ENCODE results near the gene ERGIC1.
"Not testable (repeated sequence)": the region's sequence is repeated elsewhere in the genome, so short reads cannot be mapped to it uniquely, and the experiment has no call there.

ERGIC1 gene

DNA sequence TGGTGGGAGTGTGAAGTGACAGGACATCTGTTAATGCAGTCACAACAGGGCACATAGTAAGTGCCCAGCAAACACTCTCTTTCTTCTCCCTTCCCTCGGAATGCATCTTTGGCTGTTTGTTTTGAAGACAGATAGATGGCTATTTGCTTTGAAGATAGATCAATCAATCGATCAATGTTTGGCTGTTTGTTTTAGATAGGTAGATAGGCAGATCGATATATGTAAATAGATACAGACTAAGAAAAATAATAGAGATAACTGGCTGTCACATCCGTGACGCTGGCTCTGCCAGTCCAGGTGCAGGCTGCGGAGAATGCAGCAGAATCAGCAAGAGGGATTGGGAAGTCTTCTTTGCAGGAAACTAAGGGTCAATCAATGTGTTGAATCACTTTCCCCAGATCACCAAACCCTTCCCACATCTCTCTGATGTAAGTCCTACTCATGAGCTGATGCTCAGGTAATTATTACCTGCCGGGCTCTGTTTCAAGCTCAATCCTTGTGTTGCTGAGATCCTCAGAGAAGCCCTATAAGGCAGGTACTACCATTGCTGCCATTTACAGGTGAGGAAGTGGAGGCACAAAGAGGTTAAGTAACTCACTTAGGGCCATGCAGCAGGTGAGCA, 60.8 kb downstream of the ERGIC1 start:
- no peak for DNase-seq
- Mint-ChIP-seq H3K4me1 (peaks cover 27% of the 10 kb centered on the region), H3K9me3 (no peaks in the 10 kb centered on the region), H3K27me3 (ENCODE audit: low read depth, poor library complexity) (no peaks in the 10 kb centered on the region), H3K4me3 (no peak overlapping the region), H3K36me3 (ENCODE audit: low read depth) (peaks cover 19% of the 10 kb centered on the region), H3K27ac (no peak overlapping the region)
- TF ChIP-seq, protein P1, sequence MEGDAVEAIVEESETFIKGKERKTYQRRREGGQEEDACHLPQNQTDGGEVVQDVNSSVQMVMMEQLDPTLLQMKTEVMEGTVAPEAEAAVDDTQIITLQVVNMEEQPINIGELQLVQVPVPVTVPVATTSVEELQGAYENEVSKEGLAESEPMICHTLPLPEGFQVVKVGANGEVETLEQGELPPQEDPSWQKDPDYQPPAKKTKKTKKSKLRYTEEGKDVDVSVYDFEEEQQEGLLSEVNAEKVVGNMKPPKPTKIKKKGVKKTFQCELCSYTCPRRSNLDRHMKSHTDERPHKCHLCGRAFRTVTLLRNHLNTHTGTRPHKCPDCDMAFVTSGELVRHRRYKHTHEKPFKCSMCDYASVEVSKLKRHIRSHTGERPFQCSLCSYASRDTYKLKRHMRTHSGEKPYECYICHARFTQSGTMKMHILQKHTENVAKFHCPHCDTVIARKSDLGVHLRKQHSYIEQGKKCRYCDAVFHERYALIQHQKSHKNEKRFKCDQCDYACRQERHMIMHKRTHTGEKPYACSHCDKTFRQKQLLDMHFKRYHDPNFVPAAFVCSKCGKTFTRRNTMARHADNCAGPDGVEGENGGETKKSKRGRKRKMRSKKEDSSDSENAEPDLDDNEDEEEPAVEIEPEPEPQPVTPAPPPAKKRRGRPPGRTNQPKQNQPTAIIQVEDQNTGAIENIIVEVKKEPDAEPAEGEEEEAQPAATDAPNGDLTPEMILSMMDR (IDR thresholded peaks at IDR 0.05) = no peak

DNA sequence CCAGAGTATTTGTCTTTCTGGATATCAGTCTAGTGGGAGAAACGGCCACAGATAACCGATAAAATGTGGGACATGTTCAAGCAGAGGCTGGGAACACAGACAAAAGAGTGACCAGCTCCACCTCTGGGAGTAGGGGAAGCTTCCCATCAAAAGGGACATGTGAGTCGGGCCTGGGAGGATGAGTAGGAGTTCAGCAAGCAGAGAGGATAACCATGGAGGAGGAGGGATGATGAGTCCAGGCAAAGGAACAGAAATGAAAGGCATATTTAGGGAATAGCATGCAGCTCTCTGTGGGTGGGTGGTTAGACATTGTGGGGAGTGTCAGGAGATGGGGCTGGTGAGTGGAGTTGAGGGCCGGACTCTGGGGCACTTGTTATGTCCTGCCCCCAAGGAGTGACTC, 61.5 kb downstream of the ERGIC1 start:
- Mint-ChIP-seq H3K4me1 (peaks cover 30% of the 10 kb centered on the region), H3K36me3 (ENCODE audit: low read depth) (peaks cover 22% of the 10 kb centered on the region), H3K27ac (peak overlapping the region; percentile 91), H3K4me3 (no peak overlapping the region), H3K27me3 (ENCODE audit: low read depth, poor library complexity) (no peaks in the 10 kb centered on the region), H3K9me3 (no peaks in the 10 kb centered on the region)
- TF ChIP-seq, protein P1 (IDR thresholded peaks at IDR 0.05) = no peak
- DNase-seq = no peak

DNA sequence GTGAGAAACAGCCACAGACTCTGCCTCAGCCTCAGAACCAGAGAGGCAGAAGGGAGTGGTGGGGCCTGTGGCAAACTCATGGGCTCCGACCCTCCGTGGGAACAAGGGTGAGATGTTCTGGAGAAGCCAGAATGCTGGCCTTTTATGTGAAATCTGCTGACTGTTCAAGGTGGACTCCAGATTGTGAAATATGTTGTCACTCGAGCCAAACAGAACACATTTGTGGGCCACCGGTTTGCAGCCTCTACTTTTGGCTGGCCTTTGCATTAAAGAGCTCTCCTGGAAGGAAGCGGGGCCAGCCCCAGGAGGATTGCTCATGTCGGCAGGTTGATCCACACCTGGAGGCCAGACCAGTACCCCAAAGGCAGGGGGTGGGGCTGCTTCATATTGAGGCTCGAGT, 62.4 kb downstream of the ERGIC1 start:
- Mint-ChIP-seq H3K9me3 (no peaks in the 10 kb centered on the region), H3K27ac (no peak overlapping the region), H3K36me3 (ENCODE audit: low read depth) (peaks cover 22% of the 10 kb centered on the region), H3K4me3 (no peak overlapping the region), H3K27me3 (ENCODE audit: low read depth, poor library complexity) (no peaks in the 10 kb centered on the region), H3K4me1 (peaks cover 38% of the 10 kb centered on the region)
- TF ChIP-seq, protein P1 (IDR thresholded peaks at IDR 0.05) = no peak
- DNase-seq = no peak

DNA sequence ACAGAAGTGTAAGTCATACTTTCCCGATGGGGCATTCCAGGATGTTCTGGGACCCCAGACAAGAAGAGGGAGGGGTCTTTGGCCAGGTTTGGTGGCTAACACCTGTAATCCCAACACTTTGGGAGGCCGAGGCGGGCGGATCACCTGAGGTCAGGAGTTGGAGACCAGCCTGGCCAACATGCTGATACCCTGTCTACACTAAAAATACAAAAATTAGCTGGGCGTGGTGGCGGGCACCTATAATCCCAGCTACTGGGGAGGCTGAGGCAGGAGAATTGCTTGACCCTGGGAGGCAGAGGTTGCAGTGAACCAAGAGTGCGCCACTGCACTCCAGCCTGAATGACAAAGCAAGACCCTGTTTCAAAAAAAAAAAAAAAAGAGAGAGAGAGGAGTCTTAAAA, 63.0 kb downstream of the ERGIC1 start:
- not testable (repeated sequence) for H3K9me3 Mint-ChIP-seq; H3K4me3 Mint-ChIP-seq; H3K27me3 Mint-ChIP-seq (ENCODE audit: low read depth, poor library complexity); DNase-seq
- H3K27ac Mint-ChIP-seq = peak overlapping the region; percentile 83
- peaks cover 40% of the 10 kb centered on the region for H3K4me1 Mint-ChIP-seq
- H3K36me3 Mint-ChIP-seq (ENCODE audit: low read depth) = peaks cover 22% of the 10 kb centered on the region

DNA sequence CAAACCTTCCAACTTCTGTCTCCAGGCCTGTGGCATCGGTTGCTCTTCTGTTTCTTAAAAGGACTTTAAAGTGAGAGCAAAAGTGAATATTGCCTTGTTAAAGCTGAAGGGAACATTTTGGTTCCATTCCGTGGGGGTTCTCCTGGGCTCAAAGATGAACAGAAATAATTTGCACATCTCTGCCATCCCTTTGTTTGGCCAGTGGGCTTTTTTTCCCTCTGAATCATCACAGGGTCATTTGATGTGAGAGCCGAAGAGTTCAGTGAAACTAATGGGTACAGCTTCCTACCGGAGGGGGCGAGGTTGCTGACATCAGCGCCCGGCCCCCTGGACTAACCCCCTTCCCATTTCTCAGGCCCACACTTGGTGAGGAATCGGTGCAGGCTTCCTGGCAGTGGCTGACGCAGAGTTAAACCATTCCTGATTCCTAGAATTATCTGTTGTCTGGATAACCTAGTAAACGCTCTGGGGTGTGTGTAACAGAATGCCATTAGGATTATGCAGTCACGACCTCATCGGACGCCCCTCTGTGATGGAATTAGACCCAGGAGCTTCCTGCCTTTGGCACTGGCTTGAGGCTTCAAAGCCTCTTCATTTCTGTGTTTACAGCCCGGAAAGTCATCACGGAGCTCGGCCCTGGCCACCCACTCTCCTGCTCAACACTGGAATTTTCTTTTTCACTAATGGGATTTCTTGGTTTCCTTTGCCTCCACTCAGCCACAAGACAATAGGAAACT, 63.6 kb downstream of the ERGIC1 start:
- TF ChIP-seq, protein P1 (IDR thresholded peaks at IDR 0.05) = no peak
- Mint-ChIP-seq H3K4me1 (peaks cover 43% of the 10 kb centered on the region), H3K4me3 (no peak overlapping the region)

DNA sequence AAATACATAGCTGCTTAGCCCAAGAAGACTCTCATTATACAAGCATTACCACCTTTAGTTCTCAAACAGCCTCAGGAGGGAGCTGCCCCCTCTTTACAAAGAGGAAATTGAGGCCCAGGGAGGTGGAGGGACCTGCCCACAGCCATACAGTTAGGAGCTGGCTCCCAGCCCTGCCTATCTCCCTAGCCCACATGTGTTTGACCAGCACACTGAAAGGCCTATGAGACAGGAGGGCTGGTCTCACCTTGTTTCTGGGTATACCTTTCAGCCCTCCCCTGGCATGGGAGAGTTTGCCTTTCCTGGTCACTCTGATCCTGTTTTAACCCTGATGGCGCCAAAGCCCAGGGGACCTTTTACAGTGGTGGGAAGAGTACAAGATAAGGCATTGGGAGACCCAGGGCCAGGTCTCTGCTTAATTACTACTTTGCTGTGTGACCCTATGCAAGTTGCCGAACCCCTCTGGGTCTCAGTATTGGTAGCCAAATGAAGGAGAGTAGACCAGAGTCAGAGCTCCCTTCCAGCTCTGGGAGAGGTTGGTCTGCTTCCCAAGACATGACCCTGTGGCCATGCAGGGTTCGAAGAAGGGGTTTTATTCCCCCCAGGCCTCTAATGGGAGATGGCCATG, 64.3 kb downstream of the ERGIC1 start:
- no peaks in the 10 kb centered on the region for H3K9me3 Mint-ChIP-seq
- H3K27me3 Mint-ChIP-seq (ENCODE audit: low read depth, poor library complexity) = peaks cover 6% of the 10 kb centered on the region
- DNase-seq = no peak
- peak overlapping the region; percentile 83 for H3K27ac Mint-ChIP-seq
- TF ChIP-seq, protein P1 (IDR thresholded peaks at IDR 0.05) = no peak
- peaks cover 48% of the 10 kb centered on the region for H3K4me1 Mint-ChIP-seq
- H3K36me3 Mint-ChIP-seq (ENCODE audit: low read depth) = peaks cover 22% of the 10 kb centered on the region
- no peak overlapping the region for H3K4me3 Mint-ChIP-seq

More for the DNA sequence above, 63.6 kb downstream of the ERGIC1 start:
- peaks cover 22% of the 10 kb centered on the region for H3K36me3 Mint-ChIP-seq (ENCODE audit: low read depth)
- peaks cover 5% of the 10 kb centered on the region for H3K27me3 Mint-ChIP-seq (ENCODE audit: low read depth, poor library complexity)
- H3K9me3 Mint-ChIP-seq = no peaks in the 10 kb centered on the region
- H3K27ac Mint-ChIP-seq = peak overlapping the region; percentile 83
- DNase-seq = peak; percentile 12

Data from nephron progenitor cell (in vitro differentiated cells).